ENCODE measurements around the gene ZNF358. TPM values are rescaled to one million over a fixed set of nuclear protein-coding genes. Genes with fewer than 3 reads are reported as not detected.
A peak's percentile ranks its signal among the peaks of the same experiment; 100 is the strongest.

ZNF358 gene
- total and polyA plus RNA-seq, 2 of the 13 experiments (the other 11 are each of a cell fraction or from before 2014, with no cell fraction given), result 9.1 to 37.0 TPM

DNA sequence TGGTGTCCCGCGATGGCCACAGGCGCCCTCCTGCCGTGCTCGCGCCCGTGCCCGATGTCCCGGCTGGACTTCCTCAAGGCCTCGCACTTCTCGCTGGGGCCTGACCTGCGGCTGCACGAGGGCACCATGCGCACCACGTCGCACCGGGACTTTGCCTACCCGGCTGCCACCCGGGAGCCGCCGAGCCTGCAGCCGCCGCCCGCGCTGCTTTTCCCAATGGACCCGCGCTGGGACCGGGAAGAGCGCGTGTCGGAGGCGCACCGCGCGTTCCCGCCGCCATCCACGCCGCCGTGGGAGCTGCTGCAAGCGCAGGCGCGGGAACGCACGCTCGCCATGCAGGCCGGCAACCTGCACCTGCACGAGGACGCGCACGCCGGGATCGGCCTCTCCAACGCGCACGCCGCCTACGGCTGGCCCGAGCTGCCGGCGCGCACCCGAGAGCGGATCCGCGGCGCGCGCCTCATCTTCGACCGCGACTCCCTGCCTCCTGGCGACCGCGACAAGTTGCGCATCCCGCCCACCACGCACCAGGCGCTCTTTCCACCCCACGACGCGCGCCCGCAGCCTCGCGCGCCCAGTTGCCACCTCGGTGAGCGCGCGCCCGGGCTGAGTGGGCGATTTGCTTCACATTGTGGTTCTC, 15.0 kb upstream of the ZNF358 start (continued):
- TF ChIP-seq ARHGAP35 (CRISPR knock-in tag; IDR thresholded peaks at IDR 0.05; ENCODE audit: borderline replicate concordance), result peak; percentile 75; the same call in 1 of the 2 replicates
- no peak; the same call in 1 of the 2 replicates for TF ChIP-seq ZNF263 (CRISPR knock-in tag; IDR thresholded peaks at IDR 0.05)
- no peak for TF ChIP-seq ZFP36L1 (CRISPR knock-in tag; IDR thresholded peaks at IDR 0.05)
- peak; percentile 85; the same call in 1 of the 2 replicates for TF ChIP-seq ZBTB38 (CRISPR knock-in tag; IDR thresholded peaks at IDR 0.05)
- TF ChIP-seq MED8 (CRISPR knock-in tag; IDR thresholded peaks at IDR 0.05; ENCODE audit: insufficient replicate concordance), result no peak
- TF ChIP-seq PAXIP1 (CRISPR knock-in tag; conservative IDR thresholded peaks at IDR 0.05), result no peak
- TF ChIP-seq, protein P1, sequence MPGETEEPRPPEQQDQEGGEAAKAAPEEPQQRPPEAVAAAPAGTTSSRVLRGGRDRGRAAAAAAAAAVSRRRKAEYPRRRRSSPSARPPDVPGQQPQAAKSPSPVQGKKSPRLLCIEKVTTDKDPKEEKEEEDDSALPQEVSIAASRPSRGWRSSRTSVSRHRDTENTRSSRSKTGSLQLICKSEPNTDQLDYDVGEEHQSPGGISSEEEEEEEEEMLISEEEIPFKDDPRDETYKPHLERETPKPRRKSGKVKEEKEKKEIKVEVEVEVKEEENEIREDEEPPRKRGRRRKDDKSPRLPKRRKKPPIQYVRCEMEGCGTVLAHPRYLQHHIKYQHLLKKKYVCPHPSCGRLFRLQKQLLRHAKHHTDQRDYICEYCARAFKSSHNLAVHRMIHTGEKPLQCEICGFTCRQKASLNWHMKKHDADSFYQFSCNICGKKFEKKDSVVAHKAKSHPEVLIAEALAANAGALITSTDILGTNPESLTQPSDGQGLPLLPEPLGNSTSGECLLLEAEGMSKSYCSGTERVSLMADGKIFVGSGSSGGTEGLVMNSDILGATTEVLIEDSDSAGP (CRISPR knock-in tag; IDR thresholded peaks at IDR 0.05; ENCODE audit: borderline replicate concordance), result peak; percentile 52; the same call in 1 of the 2 replicates
- TF ChIP-seq HNF1B (CRISPR knock-in tag; IDR thresholded peaks at IDR 0.05), result no peak
- TF ChIP-seq RELA (CRISPR knock-in tag; IDR thresholded peaks at IDR 0.05), result no peak
- peak; percentile 60; the same call in 1 of the 2 replicates for TF ChIP-seq KLF15 (CRISPR knock-in tag; IDR thresholded peaks at IDR 0.05; ENCODE audit: borderline replicate concordance)
- TF ChIP-seq ZNF792 (CRISPR knock-in tag; IDR thresholded peaks at IDR 0.05), result no peak
- no peak for TF ChIP-seq ZBED4 (CRISPR knock-in tag; IDR thresholded peaks at IDR 0.05; ENCODE audit: borderline replicate concordance)

Data from HepG2 (cell line).